Keratinocyte (primary cell): ENCODE measurements around the gene ERC1. TPM values are rescaled to one million over a fixed set of nuclear protein-coding genes. Genes with fewer than 3 reads are reported as not detected.
"Not testable (repeated sequence)": the region's sequence is repeated elsewhere in the genome, so short reads cannot be mapped to it uniquely, and the experiment has no call there.

Experiments
- DNase-seq: peaks from one replicate; pipeline ENCODE4 v3.0.0-alpha.2; 2011; ENCODE audit warnings: low read depth, missing footprints, low spot score
- FAIRE-seq: peaks from 2 replicates; lab custom pipeline; 2011; peaks lifted over from hg19 to GRCh38; lab: Jason Lieb, UNC
- H2AFZ ChIP-seq: 2 replicates; pipeline ENCODE4 v1.6.0; 2012; ENCODE audit warnings: low read length, control low read depth, inconsistent platforms; ENCODE audit not compliant: control insufficient read depth
- H3K27ac ChIP-seq: 2 replicates; pipeline ENCODE4 v1.5.1; 2011; ENCODE audit warnings: low read length; ENCODE audit not compliant: control insufficient read depth, insufficient read depth
- H3K27me3 ChIP-seq: 3 replicates; pipeline ENCODE4 v1.6.0; 2011; ENCODE audit warnings: low read length; ENCODE audit not compliant: control insufficient read depth, insufficient read depth; ENCODE audit errors: extremely low read depth
- H3K36me3 ChIP-seq, 2 experiments: 2 replicates in 1 of 2; 3 replicates in 1 of 2; pipeline ENCODE4 v1.5.1; 2011; ENCODE audit warnings: low read length in 2 of 2, mild to moderate bottlenecking in 1 of 2; ENCODE audit not compliant: control insufficient read depth in 2 of 2, insufficient read depth in 2 of 2; ENCODE audit errors: extremely low read depth in 1 of 2
- H3K4me1 ChIP-seq: 3 replicates; pipeline ENCODE4 v1.5.1; 2011; ENCODE audit warnings: low read length; ENCODE audit not compliant: control insufficient read depth, insufficient read depth; ENCODE audit errors: extremely low read depth
- H3K4me2 ChIP-seq: 3 replicates; pipeline ENCODE4 v1.6.0; 2011; ENCODE audit warnings: low read depth, low read length; ENCODE audit not compliant: control insufficient read depth, insufficient read depth; ENCODE audit errors: extremely low read depth
- H3K4me3 ChIP-seq, 3 experiments: fragments of 200-600 bp in 1 of 3; sonication (generic) in 1 of 3; 2 replicates in 2 of 3; 3 replicates in 1 of 3; pipeline ENCODE4 v1.5.1; 2011 to 2016; ENCODE audit warnings: low read length in 3 of 3, mild to moderate bottlenecking in 3 of 3, control low read depth in 2 of 3, inconsistent platforms in 1 of 3, low read depth in 1 of 3, mixed read lengths in 1 of 3, mixed run types in 1 of 3, moderate library complexity in 1 of 3; ENCODE audit not compliant: control insufficient read depth in 2 of 3, insufficient read depth in 2 of 3; ENCODE audit errors: extremely low read depth in 1 of 3
- H3K79me2 ChIP-seq: 2 replicates; pipeline ENCODE4 v1.6.0; 2012; ENCODE audit warnings: low read length; ENCODE audit not compliant: control insufficient read depth, insufficient read depth
- H3K9ac ChIP-seq: 3 replicates; pipeline ENCODE4 v1.6.0; 2011; ENCODE audit warnings: low read length; ENCODE audit not compliant: control insufficient read depth, insufficient read depth; ENCODE audit errors: extremely low read depth
- H3K9me1 ChIP-seq: 3 replicates; pipeline ENCODE4 v1.6.0; 2011; ENCODE audit warnings: low read length; ENCODE audit not compliant: control insufficient read depth, insufficient read depth; ENCODE audit errors: extremely low read depth
- H3K9me3 ChIP-seq: 2 replicates; pipeline ENCODE4 v1.5.1; 2012; ENCODE audit warnings: low read depth, low read length; ENCODE audit not compliant: control insufficient read depth
- H4K20me1 ChIP-seq: 3 replicates; pipeline ENCODE4 v1.6.0; 2011; ENCODE audit warnings: low read length; ENCODE audit not compliant: control insufficient read depth, insufficient read depth; ENCODE audit errors: extremely low read depth
- EZH2 ChIP-seq: IDR thresholded peaks from one replicate; pipeline ENCODE4 v1.6.1; 2012; ENCODE audit warnings: inconsistent platforms, mild to moderate bottlenecking, low read length, moderate library complexity
- dilution Hi-C: fragments of 300-500 bp; cut with MboI; formaldehyde crosslinking; loops from one replicate; pipeline ENCODE4 v1.7.0; 2020; ENCODE audit warnings: low sequenced_read_pairs; ENCODE audit not compliant: extremely low pct_ligation_motif_present
- polyA plus RNA-seq, 5 experiments: library from polyadenylated mRNA; depleted of rRNA in 3 of 5; stranded (reverse) in 3 of 5; stranded (forward) in 1 of 5; unstranded in 1 of 5; fragments of >200 nt; gene quantifications; 1 replicate in 1 of 5; 2 replicates in 3 of 5; 3 replicates in 1 of 5; pipeline versions ENCODE4 v1.2.1 to v1.2.3, GENCODE V29; 2011 to 2012; ENCODE audit warnings: missing spikeins in 2 of 5, low read depth in 1 of 5, low replicate concordance in 1 of 5
- TF ChIP-seq, protein P1 (sequence below), 3 experiments: IDR thresholded peaks in 1 of 3; conservative IDR thresholded peaks in 1 of 3; optimal IDR thresholded peaks in 1 of 3; 2 replicates in 2 of 3; 3 replicates in 1 of 3; pipeline versions ENCODE3 to v1.5.1; 2011; ENCODE audit warnings: low read length in 3 of 3, mild to moderate bottlenecking in 3 of 3, moderate library complexity in 2 of 3, control low read depth in 1 of 3, inconsistent platforms in 1 of 3; ENCODE audit not compliant: insufficient read depth in 2 of 3; ENCODE audit errors: extremely low read depth in 1 of 3

ERC1 gene
- polyA plus RNA-seq, 1 donor (not counting 4 experiments of a cell fraction or from before 2014, with no cell fraction given): 16.1 TPM

GRCh38 chr12:1252758-1253157 is 261.7 kb downstream of the ERC1 start:
- Histone ChIP-seq H3K27ac (no peak overlapping the region), H3K79me2 (no peaks in the 10 kb centered on the region), H3K27me3 (no peaks in the 10 kb centered on the region), H3K9me1 (no peaks in the 10 kb centered on the region), H3K4me2 (no peak overlapping the region), H3K4me1 (peaks cover 10% of the 10 kb centered on the region), H3K9ac (no peak overlapping the region), H3K4me3 (no peak overlapping the region), H3K36me3 (peaks cover 0 to 4% of the 10 kb centered on the region in 2 experiments), H3K9me3 (no peaks in the 10 kb centered on the region), H4K20me1 (no peaks in the 10 kb centered on the region), H2AFZ (no peak overlapping the region)
- no peak for TF ChIP-seq EZH2
- TF ChIP-seq, protein P1, sequence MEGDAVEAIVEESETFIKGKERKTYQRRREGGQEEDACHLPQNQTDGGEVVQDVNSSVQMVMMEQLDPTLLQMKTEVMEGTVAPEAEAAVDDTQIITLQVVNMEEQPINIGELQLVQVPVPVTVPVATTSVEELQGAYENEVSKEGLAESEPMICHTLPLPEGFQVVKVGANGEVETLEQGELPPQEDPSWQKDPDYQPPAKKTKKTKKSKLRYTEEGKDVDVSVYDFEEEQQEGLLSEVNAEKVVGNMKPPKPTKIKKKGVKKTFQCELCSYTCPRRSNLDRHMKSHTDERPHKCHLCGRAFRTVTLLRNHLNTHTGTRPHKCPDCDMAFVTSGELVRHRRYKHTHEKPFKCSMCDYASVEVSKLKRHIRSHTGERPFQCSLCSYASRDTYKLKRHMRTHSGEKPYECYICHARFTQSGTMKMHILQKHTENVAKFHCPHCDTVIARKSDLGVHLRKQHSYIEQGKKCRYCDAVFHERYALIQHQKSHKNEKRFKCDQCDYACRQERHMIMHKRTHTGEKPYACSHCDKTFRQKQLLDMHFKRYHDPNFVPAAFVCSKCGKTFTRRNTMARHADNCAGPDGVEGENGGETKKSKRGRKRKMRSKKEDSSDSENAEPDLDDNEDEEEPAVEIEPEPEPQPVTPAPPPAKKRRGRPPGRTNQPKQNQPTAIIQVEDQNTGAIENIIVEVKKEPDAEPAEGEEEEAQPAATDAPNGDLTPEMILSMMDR (optimal IDR thresholded peaks at IDR 0.05 in 1 of 3, IDR thresholded peaks at IDR 0.05 in 1 of 3, conservative IDR thresholded peaks at IDR 0.05 in 1 of 3; ENCODE audit: extremely low read depth in 1 of 3, insufficient read depth in 2 of 3, low read length in 3 of 3): no peak
- dilution Hi-C loops: no loop called here
- FAIRE-seq (no peak), DNase-seq (no peak)

GRCh38 chr12:1255125-1255524 is 264.1 kb downstream of the ERC1 start:
- H3K9me1 ChIP-seq, H3K36me3 ChIP-seq, H2AFZ ChIP-seq, H3K4me3 ChIP-seq, H3K9me3 ChIP-seq, FAIRE-seq, H3K27ac ChIP-seq, H3K4me2 ChIP-seq, H3K9ac ChIP-seq, DNase-seq, H4K20me1 ChIP-seq, H3K27me3 ChIP-seq, H3K4me1 ChIP-seq, dilution Hi-C loops, H3K79me2 ChIP-seq: not testable (repeated sequence)

- H3K4me3 ChIP-seq, H3K9me1 ChIP-seq, dilution Hi-C loops, H4K20me1 ChIP-seq, H3K79me2 ChIP-seq, H3K27me3 ChIP-seq, H3K27ac ChIP-seq, H3K4me1 ChIP-seq, FAIRE-seq, H3K36me3 ChIP-seq, H3K4me2 ChIP-seq, H2AFZ ChIP-seq, H3K9ac ChIP-seq, H3K9me3 ChIP-seq, DNase-seq: not testable (repeated sequence)
These were observed 264.8 kb downstream of the ERC1 start for GRCh38 chr12:1255854-1256253.
